Cerebellar nuclear complex (tissue), 1 donor: ENCODE measurements around the gene ATP6V1B1.

Experiments
- DNase-seq, 2 experiments: peaks; one replicate each; lab custom pipeline; 2025; lab: John Stamatoyannopoulos, UW

The ATP6V1B1 gene

DNA sequence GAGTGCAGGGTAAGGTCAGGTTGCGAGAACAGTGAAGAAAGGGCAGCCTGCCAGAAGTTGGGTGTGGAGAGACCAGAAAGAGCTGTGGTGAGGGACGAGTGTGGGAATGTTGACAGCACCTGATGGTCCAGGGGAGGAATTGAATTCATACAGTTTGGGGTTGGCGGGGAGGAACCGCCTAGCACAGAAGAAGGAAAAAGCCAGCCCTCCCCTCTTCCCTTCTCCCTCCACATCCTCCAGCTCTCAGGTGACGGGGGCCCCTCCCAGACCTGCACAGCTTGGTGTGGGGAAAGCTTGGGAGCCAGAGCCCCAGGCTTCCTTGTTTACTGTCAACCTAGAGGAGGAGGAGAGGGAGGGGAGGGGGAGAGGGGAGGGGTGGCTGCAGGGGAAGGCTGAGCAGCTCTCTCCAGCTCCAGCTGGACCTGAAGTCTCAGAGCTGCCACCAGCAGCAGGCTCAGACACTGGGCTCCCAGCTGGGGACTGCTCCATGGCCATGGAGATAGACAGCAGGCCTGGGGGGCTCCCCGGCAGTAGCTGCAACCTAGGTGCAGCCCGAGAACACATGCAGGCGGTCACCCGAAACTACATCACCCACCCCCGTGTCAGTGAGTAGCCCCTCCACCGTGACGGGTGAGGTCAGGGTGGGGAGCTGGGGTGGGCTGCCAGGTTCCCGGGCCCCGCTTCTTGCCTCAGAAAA, at the start of gene ATP6V1B1:
ATP6V1B1 (plus strand) TSS at position 433 of the 697 bp plus-strand sequence; CDS start at position 488, 55 bp downstream.
- no peak for DNase-seq

DNA sequence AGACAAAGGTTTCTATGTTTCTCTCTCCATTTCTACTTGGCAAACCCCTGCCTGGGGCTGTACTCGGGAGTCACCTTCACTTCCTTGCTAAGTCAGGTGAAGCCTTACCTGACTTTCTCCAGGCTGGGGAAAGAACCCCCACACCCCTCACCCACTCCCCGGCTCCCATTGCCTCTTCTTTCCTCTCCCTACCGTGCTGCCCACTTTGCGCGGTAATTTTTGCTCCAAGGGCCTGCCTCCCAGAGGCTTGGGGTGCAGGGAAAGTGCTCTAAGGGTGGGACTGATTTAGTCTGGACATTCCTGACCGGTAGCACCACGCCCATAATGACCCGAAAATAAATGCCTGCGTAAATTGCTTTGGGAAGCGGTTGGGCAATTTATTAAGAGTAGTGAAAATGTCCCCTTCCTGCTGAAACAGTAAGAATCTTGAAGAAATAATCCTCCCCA, 49.1 kb upstream of the ATP6V1B1 start:
- no peak for DNase-seq

DNA sequence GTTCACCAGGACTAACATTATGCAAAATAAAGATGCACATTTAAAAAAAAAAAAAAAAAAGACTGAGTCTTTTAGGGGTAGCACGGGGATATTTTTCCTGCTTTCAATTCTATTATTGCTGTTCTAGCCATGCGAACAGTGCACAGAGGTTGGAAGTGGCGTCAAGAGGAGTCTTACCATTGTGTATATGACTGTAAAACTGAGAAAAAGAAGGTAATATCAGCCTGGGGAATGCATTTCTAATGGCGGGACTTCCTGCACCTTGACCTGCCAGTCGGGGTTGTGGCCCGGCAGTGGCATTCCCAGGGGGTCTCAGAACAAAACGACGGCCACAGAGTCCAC, 48.5 kb upstream of the ATP6V1B1 start:
- DNase-seq: no peak

DNA sequence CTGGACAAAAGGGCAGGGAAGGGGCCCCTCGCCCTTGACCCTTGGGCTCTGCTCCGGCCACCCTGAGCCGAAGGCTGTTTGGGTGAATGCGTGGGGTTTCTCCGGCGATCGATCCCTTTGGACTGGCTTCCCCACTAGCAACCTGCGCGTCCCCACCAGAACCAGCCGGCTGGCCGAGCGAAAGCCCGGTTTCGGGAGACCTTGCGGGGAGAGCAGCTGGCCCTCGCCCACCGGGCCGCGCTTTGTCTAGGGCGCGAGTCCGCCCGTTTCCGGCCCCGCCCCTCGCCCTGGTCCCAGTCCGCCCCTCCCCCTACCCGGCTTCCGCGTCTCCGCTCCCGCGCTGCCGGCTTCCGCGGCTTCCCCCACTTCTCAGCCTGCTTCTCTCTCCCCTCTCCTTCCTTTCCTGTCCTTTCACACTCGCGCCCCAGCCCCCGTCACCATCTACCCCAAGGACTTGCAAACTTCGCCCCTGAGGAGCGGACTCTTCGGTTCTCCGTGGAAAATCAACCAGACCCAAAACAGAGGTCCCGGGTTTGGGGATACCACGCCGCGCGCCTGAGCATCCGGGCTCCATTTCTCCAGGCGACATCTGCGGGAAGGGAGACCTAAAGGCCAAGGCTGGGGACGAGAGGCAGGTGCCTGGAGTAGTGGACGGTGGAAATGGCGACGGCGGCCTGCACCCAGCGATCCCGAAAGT, 48.0 kb upstream of the ATP6V1B1 start:
- no peak for DNase-seq

DNA sequence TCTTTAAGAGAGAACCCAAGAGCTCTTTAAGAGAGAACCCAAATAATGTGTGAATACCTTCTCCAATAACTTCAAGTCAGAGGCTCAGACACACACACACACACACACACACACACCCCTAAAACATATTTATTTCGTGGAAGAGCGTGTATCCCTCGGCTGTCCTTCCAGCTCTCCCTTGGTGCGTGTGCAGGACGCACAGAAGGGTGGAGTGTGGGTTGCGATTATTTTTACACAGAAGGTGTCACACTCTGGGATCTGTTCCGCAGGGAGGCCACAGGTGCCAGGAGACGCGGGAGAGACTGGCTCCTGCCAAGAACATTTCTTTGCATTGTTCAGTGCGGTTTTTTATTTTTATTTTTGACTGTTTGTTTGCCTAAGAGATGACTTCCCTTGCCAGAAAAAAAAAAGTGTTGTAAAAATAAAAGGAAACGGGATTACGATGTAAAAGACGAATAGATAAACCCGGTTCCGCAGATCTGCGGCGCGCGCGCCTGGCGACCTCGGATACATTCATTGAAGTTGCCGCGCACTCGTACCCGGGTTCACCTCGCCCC, 47.3 kb upstream of the ATP6V1B1 start:
- no peak for DNase-seq

DNA sequence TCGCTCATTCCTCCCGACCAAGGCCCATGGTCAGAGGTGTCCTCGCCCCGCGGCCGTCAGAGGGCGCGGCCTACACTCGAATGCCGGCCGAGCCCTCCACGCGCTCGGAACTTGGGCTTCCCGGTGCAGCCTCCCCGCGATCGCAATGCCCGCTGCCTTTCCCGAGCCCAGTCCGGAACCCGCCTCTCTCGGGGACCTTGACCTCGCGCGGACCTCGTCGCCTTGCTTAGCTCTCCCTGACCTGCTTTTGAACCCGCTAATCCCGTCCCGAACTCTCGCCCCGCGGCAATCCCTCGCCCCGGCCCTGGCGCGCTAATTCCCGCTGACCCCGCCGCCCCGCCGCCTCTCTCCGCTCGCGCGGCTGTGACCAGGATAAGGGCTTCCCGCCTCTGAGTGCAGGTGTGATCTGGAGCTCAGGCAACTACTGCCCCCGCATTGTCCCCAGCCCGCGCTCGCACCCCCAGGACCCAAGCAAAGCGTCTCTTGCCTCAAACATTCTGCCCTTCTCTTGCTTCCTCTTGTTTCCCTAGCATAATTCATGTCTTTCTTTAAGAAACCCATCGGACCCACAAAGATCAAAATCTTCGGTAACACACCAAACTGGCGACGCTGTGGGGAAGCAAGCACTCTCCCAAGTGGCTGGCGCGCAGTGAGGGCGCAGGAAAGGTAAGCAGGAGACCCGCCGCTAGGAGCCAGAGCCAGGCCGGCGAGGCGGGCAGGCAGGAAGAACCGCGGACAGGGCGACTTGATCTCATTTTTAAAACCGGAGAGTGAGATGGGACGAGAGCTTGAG, 46.6 kb upstream of the ATP6V1B1 start:
- DNase-seq: no peak

DNA sequence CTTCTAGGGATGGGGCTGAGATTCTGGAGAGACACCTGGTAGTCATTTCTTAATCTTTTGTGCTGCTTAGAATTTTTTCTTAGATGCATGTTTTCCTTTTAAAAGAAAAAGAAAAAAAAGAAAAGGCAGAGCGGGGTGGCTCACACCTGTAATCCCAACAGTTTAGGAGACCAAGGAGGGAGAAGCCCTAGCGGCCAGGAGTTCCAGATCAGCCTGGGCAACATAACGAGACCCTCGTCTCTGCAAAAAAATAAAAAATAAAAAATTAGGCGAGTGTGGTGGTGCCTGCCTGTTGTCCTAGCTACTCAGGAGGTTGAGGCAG, 46.0 kb upstream of the ATP6V1B1 start:
- DNase-seq: no peak

DNA sequence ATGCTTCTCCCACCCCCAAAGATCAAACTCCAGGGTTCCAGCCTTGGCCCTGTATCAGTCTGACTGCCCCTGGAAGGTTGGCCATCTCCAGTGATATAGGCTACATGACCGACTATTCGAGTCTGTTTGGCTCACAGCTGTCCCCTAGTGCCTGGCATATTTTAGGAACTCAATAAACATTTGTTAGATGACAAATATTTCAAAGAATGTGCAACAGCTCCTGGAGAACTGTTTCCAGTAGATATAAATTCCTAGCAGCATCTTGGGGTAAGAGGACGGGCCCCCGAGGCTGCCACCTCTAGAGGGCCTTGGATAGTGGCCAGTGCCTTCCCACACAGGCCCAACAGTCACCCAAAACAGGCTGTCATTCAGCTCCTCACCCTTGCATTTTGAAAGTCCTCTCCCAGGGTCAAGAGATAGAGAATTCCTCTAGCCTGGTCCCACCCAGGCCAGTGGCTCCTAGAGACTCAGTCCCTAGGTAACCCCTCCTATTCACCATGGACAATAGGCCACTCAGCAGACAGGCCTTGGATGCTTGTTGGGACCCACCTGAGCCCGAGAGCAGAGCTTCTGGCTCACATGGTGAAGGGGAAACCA, 45.1 kb upstream of the ATP6V1B1 start:
- DNase-seq: no peak

DNA sequence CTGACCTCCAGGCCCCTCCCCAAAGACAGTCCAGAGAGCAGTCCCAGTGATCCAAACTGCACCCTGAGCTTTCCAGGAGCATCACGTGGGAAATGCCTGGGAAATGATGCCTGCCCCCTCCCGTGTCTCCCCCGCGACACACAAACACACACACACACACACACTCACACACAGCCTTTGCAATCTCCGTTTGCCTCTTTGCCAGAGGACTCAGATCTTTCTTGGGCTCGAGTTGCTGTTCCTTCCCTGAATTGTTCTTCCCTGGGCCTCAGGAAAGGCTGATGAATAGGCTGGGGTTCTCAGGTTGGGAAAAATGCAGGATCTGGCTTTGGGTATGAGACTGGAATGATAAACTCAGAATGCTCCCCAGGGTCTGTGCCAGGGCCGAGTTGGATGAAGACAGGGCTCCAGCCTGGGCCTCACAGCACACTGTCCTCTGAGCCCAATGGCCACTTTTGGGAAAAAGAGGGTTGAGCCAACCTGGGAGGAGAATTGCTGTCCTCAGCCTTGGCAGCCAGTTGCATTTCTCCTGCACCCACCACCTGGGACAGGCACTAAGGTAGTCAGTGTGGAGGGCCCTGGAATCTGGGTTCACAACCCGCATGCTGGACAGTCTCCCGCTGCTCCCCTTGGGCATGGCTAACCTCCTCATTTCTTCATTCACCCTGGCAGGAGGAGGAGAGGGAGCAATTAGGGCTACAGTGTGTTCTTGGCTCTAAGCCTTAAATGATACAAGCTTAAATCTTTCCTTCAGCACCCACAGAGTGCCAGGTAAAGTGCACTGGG, 43.9 kb upstream of the ATP6V1B1 start:
- DNase-seq: no peak

DNA sequence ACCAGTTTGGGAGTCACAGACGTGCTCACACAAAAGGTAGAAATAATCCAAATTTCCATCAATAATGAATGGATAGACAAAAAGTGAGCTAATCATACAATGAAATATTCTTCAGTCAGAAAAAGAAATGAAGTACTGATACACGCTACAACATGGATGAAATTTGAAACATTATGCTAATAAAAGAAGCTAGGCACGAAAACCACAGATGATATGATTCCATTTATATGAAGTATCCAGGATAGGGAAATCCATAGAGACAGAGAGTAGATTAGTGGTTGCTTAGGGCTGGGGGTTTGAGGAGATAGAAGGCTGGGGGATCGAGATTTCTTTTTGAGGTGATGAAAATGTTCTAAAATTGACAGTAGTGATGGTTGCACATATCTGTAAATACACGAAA, 43.0 kb upstream of the ATP6V1B1 start:
- DNase-seq: no peak

DNA sequence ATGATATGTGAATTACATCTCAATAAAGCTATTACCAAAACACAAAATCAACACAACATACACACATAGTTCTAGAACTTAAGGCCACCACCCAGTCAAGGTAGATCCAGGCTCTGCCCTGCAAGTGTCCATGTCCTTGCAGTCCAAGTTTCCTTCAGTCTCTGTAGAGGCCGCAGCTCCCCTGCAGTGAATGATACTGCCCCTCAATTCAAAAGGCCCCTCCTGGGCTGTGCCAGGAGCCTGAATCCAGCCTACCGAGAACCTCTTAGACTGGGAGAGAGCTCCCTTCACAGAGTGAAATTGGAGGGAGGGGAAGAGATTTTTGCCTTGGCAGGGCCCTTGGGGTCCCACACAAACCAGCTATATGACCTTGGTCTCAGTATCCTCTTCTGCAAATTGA, 42.5 kb upstream of the ATP6V1B1 start:
- DNase-seq: no peak

DNA sequence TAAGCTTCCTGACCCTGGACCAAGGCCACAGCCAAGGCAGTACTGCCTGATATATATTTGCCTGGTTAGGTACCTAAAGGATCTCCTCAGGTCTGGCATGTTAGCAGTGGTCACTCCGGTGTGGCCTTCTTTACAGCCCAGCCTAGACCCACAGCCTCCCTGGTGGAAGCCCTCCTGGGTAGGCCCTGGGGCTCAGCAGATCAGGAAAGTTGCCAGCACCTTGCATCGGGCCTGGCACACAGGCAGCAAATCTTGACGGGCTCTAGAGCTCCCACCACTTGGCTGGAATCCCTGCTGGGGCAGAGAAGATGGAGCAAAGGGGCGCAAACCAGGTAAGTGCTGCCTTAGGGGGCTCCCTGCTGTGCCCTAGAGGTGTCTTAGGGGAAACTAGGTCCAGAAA, 40.9 kb upstream of the ATP6V1B1 start:
- no peak for DNase-seq

DNA sequence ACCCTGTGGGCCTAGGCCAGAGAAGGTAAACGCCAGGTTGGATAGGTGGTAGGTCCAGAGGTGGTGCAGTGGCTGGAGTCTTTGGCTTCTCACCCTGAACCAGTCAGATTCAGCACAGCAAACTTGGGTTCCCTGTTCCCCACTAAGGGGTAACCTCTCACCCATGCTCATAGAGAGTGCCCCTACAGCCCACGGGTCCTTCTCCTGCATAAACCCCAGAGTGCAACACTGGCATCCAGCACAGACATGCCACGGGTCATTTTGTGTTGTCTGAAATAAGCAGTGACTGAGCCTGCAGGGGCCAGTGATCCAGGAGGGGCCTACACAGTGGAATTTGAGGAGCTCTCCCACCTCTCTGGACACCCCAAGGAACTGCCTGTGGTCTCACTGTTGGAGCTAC, 40.5 kb upstream of the ATP6V1B1 start:
- DNase-seq: no peak

DNA sequence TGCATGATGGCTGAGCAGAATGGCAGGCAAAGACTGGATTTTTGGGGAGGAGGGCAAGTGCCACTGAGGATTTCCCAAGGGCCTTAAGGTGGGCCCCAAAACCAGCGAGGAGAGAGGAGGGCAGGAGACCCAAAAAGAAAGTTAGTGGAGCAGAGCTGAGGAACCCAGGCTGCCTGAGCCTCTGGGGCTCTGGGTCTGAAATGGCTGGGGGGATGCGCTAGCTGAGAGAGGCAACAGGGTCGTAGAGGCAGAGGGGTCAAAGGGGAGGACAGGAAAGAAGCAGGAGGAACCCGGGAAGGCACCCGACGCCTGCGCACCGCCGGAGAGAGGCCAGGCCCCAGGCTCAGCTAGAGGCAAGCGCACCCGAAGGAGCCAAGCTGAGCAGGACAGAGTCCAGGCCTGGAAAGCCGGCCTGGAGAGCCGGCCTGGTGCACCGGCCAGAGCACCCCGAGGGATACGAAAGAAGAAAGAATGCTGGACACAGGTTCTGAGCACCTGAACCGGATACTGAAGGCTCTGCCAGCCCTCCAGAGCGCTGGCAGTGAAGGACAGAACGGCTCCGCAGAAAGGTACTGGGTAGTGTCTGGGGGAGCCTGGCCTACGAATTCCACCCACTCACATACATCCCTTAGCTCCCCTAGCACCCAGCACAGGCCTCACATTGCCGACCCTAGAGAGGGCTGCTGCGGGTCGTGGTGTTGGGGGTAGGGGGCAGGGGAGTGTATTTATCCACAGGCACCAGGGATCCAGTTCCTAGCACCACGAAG, 39.5 kb upstream of the ATP6V1B1 start:
- DNase-seq: no peak

DNA sequence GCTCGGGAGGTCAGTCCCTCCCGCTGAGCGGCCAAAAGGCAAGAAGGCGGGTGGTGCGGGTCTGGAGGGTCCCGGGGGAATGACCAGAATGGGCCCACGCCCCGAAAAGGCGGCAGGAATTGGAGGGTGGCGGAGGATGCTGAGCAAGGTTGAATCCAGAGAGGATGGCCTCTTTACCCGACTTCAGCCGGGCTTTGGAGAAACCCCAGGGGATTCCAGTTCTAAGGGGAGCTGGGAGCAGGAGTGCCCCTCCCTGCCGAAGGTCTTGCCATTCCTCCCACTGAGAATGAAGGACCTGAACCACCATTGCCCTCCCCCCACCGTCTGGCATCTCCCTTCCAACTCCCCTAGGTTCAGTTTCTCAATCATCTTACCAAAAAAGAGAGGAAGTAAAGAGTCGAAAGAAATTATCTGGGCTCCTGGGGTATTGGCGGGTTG, 38.9 kb upstream of the ATP6V1B1 start:
- DNase-seq: no peak

DNA sequence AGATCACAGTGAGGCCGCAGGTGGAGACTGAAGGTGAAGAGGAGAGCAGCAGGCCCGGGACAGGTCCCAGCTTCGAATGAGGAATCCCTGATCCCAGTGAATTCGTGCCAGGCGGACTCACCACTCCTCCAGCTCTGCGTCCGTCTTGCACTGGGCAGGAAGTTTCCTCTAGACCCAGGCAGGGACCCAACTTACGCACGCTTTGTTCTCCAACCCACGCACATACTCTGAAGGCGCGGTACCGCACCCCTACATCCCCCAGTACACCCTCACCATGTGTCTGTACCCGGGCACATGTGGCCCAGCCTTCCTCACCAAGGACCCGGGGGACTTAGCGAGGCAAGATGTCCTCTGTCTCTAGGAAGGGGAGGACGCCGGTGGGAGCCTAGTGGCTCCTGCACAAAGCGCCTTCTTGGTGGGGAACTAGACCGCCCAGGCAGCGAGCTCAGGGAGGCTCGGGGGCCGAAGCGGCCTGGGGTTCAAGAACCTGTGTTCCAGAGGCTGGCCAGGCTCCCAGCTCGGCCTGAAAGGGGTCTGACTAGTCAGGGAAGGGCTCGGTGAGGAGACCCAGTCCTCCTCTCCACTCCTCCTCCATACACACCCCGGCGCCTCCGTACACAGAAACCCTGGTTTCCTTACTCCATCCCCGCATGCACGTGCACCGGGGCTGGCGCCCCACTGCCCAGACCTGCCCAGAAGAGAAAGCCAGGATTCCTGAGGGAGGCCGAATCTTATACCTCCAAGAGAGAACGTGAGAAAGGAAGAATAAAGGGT, 38.3 kb upstream of the ATP6V1B1 start:
- no peak for DNase-seq

DNA sequence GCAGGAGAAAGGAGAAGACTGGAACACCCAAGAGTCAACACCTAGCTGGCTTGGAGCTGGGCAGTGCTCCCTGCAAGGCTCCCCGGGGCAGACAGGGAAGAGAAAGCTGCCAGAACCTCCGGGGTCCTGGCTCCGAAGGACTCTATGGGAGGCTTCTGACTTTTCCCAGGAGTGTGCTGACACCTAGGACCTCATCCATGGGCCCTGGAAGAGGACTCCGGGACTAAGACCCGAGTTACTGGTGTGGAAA, 37.8 kb upstream of the ATP6V1B1 start:
- DNase-seq: no peak

DNA sequence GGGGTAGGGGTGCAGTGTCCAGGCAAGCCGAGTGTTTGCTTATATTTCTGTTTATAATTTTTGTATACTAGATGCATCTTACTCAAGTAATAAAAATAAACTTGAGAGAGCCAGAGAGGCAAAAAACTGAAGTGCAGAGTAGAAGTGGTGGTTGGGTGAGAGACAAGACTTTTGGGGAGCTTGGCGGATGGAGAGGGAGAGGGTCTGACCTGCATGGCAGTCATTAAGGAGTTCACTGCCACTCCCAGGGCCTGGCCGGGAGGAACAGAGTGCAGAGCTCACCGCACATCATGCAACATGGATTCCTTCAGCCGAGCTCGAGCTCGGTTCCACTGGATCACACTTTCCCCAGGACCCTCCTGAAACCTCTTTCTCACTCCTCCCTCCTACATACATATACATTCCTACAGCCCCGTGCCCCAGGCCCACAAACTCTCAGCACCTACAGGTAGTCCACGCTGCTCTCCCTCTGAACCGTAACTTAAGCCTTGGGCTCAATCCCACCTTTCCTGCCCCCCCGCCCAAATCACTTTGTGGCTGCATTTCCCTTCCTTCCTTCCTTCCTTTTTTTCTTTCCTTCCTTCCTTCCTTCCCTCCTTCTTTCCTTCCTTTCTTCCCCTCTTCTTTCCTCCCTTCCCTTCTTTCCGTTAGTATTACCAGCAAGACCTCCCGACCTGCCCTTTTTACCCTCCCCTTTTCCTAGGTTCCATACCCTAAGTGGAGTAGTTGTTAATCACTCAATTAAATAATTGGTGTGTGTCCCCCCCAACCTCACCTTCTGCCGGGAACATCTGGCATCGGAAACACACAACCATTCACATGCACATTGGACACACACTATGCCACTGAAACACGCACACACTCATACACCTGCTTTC, 37.1 kb upstream of the ATP6V1B1 start:
- no peak for DNase-seq
